Common myeloid progenitor, CD34-positive (primary cell): ENCODE results near the gene NFAM1.
A peak's percentile ranks its signal among the peaks of the same experiment; 100 is the strongest.

ENCODE experiments used
- CTCF ChIA-PET: fragments of 350-600 bp; sonication (Branson Sonifier 250); formaldehyde crosslinking; loops from one replicate; lab custom pipeline; 2021; ENCODE audit warnings: antibody characterized with exemption; lab: Charles Lee
- POLR2A ChIA-PET: fragments of 350-600 bp; sonication (Branson Sonifier 250); formaldehyde crosslinking; loops from one replicate; lab custom pipeline; 2021; ENCODE audit warnings: antibody characterized with exemption; lab: Charles Lee
- DNase-seq, 3 donors: peaks; one replicate each; pipeline versions ENCODE4 v3.0.0 to v3.0.0-alpha.2; 2013
- H3K27ac ChIP-seq, 2 experiments: 1 replicate in 1 of 2; 2 replicates in 1 of 2; pipeline ENCODE4 v1.7.0; 2013; ENCODE audit warnings: inconsistent platforms in 2 of 2, low read length in 2 of 2, mild to moderate bottlenecking in 2 of 2, low read depth in 1 of 2, moderate library complexity in 1 of 2; ENCODE audit not compliant: severe bottlenecking in 2 of 2, insufficient read depth in 1 of 2, poor library complexity in 1 of 2
- H3K27me3 ChIP-seq, 5 experiments: replicated peaks in 2 of 5; 1 replicate in 3 of 5; 2 replicates in 2 of 5; pipeline versions ENCODE4 v1.6.1 to v1.7.0; 2013; ENCODE audit warnings: low read length in 4 of 5, mild to moderate bottlenecking in 2 of 5, moderate library complexity in 2 of 5, inconsistent platforms in 1 of 5; ENCODE audit not compliant: insufficient read depth in 5 of 5, control insufficient read depth in 4 of 5
- H3K36me3 ChIP-seq, 4 experiments: 1 replicate in 2 of 4; 2 replicates in 2 of 4; pipeline versions ENCODE4 v1.6.1 to v1.7.0; 2013; ENCODE audit warnings: low read length in 3 of 4, control low read depth in 1 of 4, mild to moderate bottlenecking in 1 of 4; ENCODE audit not compliant: control insufficient read depth in 4 of 4, insufficient read depth in 4 of 4
- H3K4me1 ChIP-seq, 4 experiments: 1 replicate in 3 of 4; 2 replicates in 1 of 4; pipeline versions ENCODE4 v1.6.1 to v1.7.1; 2013; ENCODE audit warnings: low read length in 3 of 4, mild to moderate bottlenecking in 3 of 4, control low read depth in 1 of 4, inconsistent platforms in 1 of 4, moderate library complexity in 1 of 4; ENCODE audit not compliant: control insufficient read depth in 4 of 4, insufficient read depth in 4 of 4; ENCODE audit errors: control extremely low read depth in 1 of 4
- H3K4me3 ChIP-seq, 7 experiments: 1 replicate in 4 of 7; 2 replicates in 3 of 7; pipeline versions ENCODE4 v1.5.1 to v1.7.0; 2013; ENCODE audit warnings: mild to moderate bottlenecking in 7 of 7, low read length in 6 of 7, moderate library complexity in 6 of 7, inconsistent platforms in 2 of 7, low read depth in 2 of 7, control low read depth in 1 of 7; ENCODE audit not compliant: insufficient read depth in 4 of 7, control insufficient read depth in 1 of 7; ENCODE audit errors: extremely low read depth in 1 of 7
- H3K9me3 ChIP-seq, 5 experiments: 1 replicate in 4 of 5; 2 replicates in 1 of 5; pipeline versions ENCODE4 v1.6.1 to v1.7.1; 2013; ENCODE audit warnings: low read length in 4 of 5, mild to moderate bottlenecking in 2 of 5, inconsistent platforms in 1 of 5, low read depth in 1 of 5, moderate library complexity in 1 of 5; ENCODE audit not compliant: control insufficient read depth in 4 of 5, insufficient read depth in 2 of 5; ENCODE audit errors: control extremely low read depth in 1 of 5
- WGBS: methylation state at CpG from one replicate; pipeline ENCODE4 v1.1.5; 2013; ENCODE audit not compliant: insufficient coverage; 5-methylcytosine and 5-hydroxymethylcytosine counted together

The NFAM1 gene

DNA sequence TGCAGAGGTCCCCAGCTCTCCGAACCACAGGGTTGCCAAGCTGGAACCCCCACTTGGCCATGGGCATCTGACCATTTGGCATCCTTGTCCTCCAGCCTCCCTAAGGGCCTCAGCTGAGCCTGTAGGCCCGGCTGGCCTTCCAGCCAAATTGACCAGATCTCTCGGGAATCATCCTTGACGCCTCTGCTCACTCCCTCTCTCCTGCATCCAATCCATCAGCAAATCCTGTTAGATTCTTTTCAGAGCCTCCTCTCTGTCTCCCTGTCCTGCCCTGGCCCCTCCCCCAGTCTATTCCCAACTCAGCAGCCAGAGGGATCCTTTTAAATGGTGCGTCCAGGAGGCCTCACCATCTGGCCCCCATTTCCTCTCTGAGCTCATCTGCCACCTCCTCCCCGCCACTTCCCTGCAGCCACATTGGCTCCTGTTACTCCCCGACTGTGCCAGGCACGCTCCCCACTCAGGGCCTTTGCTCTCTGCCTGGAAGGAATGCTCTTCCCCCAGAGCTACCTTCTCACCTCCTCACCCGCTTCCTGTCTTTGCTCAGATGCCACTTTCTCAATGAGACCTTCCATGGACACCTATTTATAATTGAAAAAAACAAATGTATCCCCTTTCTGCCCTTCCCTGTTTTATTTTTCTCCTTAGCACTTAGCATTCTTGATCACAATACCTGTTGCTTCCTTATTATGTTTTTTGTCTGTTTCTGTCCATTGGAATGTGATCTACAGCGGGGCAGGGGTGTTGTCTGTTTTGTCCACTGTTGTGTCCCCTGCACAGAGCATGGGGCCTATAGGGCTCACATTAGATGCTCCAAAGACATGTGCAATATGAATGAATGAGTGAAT lies 78.1 kb downstream of the NFAM1 start:
- ChIA-PET POLR2A (interaction anchor here (0.5 kb wide), 1 partner anchor 176 kb away, joined by 5 read pairs; no protein-coding TSS in a partner anchor), CTCF (interaction anchor here (0.7 kb wide), 1 partner anchor 406 kb away, joined by 4 read pairs; no protein-coding TSS in a partner anchor)
- WGBS: 82% methylated on average over 10 of the region's 10 CpGs
- Histone ChIP-seq H3K27me3 (peaks cover 0 to 3% (median 0%) of the 10 kb centered on the region in 5 experiments), H3K4me3 (no peak overlapping the region), H3K36me3 (no peaks in the 10 kb centered on the region), H3K4me1 (peaks cover 0 to 6% (median 2%) of the 10 kb centered on the region in 4 experiments), H3K27ac (no peak overlapping the region), H3K9me3 (peaks cover 0 to 3% (median 0%) of the 10 kb centered on the region in 5 experiments)
- DNase-seq: no peak

DNA sequence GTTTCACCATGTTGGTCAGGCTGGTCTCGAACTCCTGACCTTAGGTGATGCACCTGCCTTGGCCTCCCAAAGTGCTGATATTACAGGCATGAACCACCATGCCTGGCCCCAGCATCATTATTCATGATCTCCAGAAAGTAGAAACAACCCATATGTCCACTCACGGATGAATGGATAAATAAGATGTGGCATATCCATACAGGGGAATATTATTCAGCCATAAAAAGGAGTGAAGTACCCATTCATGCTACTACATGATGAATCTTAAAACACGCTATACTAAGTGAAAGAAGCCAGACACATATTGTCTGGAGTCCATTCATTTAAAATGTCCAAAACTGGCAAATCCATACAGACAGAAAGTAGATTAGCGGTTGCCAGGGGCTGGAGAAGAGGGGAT lies 81.8 kb downstream of the NFAM1 start:
- WGBS: 100% methylated on average over 2 of the region's 4 CpGs
- CTCF ChIA-PET: interaction anchor here (0.6 kb wide), 1 partner anchor 216 kb away, joined by 3 read pairs; no protein-coding TSS in a partner anchor

DNA sequence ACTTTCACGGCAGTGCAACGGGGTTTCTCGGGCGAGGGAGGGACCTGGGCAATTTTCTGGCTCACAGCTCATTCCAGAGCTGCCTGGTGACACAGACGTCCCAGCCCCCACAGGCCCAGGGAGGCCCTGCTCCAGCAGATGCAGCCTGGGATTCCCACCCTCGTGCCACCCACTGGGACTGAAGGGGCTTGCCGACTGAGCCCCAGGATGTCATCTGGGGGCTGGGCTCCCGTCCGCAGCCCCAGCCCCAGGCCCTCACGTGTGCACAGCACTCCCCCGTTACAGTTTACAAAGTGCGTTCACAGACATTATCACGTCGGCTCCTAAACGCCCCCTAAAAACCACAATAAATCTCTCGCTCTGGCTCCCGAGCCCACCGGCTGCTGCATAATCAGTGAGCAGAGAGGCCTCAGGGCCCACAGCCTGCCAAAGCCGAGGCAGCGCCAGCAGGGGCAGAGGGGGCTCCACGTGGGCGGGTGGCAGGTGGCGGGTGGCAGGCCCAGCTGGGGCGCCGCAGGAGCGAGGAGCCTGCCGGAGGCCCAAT lies 84.8 kb downstream of the NFAM1 start:
- H3K27ac ChIP-seq: no peak overlapping the region
- peaks cover 0 to 15% (median 6%) of the 10 kb centered on the region in 5 experiments for H3K27me3 ChIP-seq
- H3K9me3 ChIP-seq: peaks cover 0 to 3% (median 0%) of the 10 kb centered on the region in 5 experiments
- H3K4me3 ChIP-seq: no peak overlapping the region
- peaks cover 0 to 2% (median 0%) of the 10 kb centered on the region in 4 experiments for H3K4me1 ChIP-seq
- 92% methylated on average over 24 of the region's 27 CpGs for WGBS
- ChIA-PET POLR2A (interaction anchor here (0.6 kb wide), 1 partner anchor 89 kb away, joined by 3 read pairs; no protein-coding TSS in a partner anchor), CTCF (interaction anchor here (1.0 to 1.9 kb wide), 2 partner anchors 19 to 50 kb away, joined by 4 to 5 read pairs; no protein-coding TSS in a partner anchor)
- peak in 1 of 3 donors; percentile 25 for DNase-seq
- no peaks in the 10 kb centered on the region for H3K36me3 ChIP-seq

More for the DNA sequence above, 81.8 kb downstream of the NFAM1 start:
- POLR2A ChIA-PET: no interaction called here
- Histone ChIP-seq H3K27me3 (peaks cover 0 to 3% (median 0%) of the 10 kb centered on the region in 5 experiments), H3K4me1 (peaks cover 0 to 6% (median 2%) of the 10 kb centered on the region in 4 experiments), H3K36me3 (no peaks in the 10 kb centered on the region), H3K4me3 (no peak overlapping the region), H3K27ac (no peak overlapping the region), H3K9me3 (peaks cover 0 to 3% (median 0%) of the 10 kb centered on the region in 5 experiments)
- DNase-seq: no peak

GRCh38 chr22:42346722-42347121 lies 85.5 kb downstream of the NFAM1 start:
- 93% methylated on average over 8 of the region's 8 CpGs for WGBS
- Histone ChIP-seq H3K36me3 (no peaks in the 10 kb centered on the region), H3K4me3 (no peak overlapping the region), H3K9me3 (peaks cover 0 to 3% (median 0%) of the 10 kb centered on the region in 5 experiments), H3K27ac (no peak overlapping the region), H3K27me3 (peaks cover 0 to 21% (median 10%) of the 10 kb centered on the region in 5 experiments), H3K4me1 (peaks cover 0 to 2% (median 0%) of the 10 kb centered on the region in 4 experiments)
- ChIA-PET POLR2A (interaction anchor here (0.6 kb wide), 1 partner anchor 88 kb away, joined by 3 read pairs; no protein-coding TSS in a partner anchor), CTCF (interaction anchor here (1.0 to 1.9 kb wide), 3 partner anchors 13 to 49 kb away, joined by 3 to 5 read pairs (median 4); no protein-coding TSS in a partner anchor)
- DNase-seq: no peak

GRCh38 chr22:42345458-42345857 lies 86.7 kb downstream of the NFAM1 start:
- WGBS: 90% methylated on average over 3 of the region's 4 CpGs
- ChIA-PET POLR2A (no interaction called here), CTCF (interaction anchor here (0.8 to 1.9 kb wide), 4 partner anchors 21 to 176 kb away, joined by 3 to 5 read pairs (median 4); no protein-coding TSS in a partner anchor)

DNA sequence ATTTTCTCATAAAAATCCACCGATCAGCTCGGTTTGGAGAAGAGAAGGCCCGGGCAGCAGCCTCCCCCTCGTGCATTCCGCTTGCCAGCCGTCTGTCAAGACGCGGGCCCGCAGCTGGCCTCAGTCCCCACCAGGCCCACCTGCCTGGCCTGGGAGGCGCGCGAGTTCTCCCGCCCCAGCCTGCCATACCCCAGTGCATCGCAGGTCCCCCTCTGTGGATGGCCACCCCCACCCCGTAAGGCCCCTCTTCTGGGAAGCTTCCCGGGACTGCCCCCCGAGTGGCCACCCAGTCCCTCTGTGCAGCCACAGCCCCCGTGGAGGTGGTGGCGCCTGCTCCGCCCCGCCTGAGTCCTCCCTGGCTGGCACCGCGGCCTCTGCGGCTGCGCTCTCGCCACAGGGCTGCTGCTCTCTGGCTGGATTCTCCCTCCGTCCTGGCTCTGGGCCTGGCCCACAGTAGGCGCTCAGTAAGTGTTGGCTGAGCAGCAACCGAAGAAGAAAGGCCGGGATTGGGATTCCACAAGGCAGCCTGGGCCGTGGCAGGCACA lies 87.8 kb downstream of the NFAM1 start:
- ChIA-PET POLR2A (interaction anchor here (0.6 kb wide), 1 partner anchor 1576 kb away, joined by 3 read pairs; no protein-coding TSS in a partner anchor), CTCF (interaction anchor here (1.0 to 1.5 kb wide), 2 partner anchors 24 to 175 kb away, joined by 3 to 4 read pairs; no protein-coding TSS in a partner anchor)
- Histone ChIP-seq H3K9me3 (no peaks in the 10 kb centered on the region), H3K4me1 (peaks cover 0 to 5% (median 3%) of the 10 kb centered on the region in 4 experiments), H3K27me3 (peaks cover 0 to 37% (median 20%) of the 10 kb centered on the region in 5 experiments), H3K36me3 (no peaks in the 10 kb centered on the region), H3K4me3 (no peak overlapping the region), H3K27ac (no peak overlapping the region)
- DNase-seq: peak in 1 of 3 donors; percentile 17
- WGBS: 73% methylated on average over 25 of the region's 31 CpGs

More at GRCh38 chr22:42345458-42345857, 86.7 kb downstream of the NFAM1 start:
- Histone ChIP-seq H3K4me3 (no peak overlapping the region), H3K9me3 (peaks cover 0 to 3% (median 0%) of the 10 kb centered on the region in 5 experiments), H3K36me3 (no peaks in the 10 kb centered on the region), H3K27me3 (peaks cover 0 to 31% (median 17%) of the 10 kb centered on the region in 5 experiments), H3K4me1 (peaks cover 0 to 5% (median 3%) of the 10 kb centered on the region in 4 experiments), H3K27ac (no peak overlapping the region)
- no peak for DNase-seq
